Activated CD4-positive, alpha-beta T cell treated with anti-CD3 and anti-CD28 coated beads, Interleukin-2, Interleukin-6, amounts not matched to agents 100 ng/mL and 50 ng/mL, durations not matched to agents 16 hours and 8 hours (primary cell): ENCODE measurements around the gene CHST13.
A peak's percentile ranks its signal among the peaks of the same experiment; 100 is the strongest.
"Not testable (repeated sequence)": the region's sequence is repeated elsewhere in the genome, so short reads cannot be mapped to it uniquely, and the experiment has no call there.

Experiments used
- DNase-seq: peaks from one replicate; pipeline ENCODE4 v3.0.0-alpha.2; 2020

CHST13 gene

DNA sequence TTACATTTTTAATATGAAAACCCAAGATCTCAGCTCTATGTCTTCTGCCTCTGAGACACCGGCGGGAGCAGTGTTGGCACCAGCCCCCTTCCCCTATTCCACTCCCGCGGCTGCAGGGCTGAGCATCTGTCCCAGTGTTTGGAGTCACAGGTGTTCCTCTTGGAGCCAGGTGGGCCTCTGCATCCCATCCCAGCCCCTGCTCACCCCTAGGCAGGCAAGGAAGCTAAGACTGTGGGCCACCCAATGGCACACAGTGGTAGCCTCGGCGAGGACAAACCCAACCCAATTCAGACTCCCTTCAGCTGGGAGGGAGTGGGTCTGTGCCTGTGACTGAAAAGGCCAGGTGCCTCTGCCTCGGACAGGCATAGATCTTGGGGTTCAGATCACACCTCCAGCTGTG lies 3.1 kb downstream of the CHST13 start:
- DNase-seq, result no peak

DNA sequence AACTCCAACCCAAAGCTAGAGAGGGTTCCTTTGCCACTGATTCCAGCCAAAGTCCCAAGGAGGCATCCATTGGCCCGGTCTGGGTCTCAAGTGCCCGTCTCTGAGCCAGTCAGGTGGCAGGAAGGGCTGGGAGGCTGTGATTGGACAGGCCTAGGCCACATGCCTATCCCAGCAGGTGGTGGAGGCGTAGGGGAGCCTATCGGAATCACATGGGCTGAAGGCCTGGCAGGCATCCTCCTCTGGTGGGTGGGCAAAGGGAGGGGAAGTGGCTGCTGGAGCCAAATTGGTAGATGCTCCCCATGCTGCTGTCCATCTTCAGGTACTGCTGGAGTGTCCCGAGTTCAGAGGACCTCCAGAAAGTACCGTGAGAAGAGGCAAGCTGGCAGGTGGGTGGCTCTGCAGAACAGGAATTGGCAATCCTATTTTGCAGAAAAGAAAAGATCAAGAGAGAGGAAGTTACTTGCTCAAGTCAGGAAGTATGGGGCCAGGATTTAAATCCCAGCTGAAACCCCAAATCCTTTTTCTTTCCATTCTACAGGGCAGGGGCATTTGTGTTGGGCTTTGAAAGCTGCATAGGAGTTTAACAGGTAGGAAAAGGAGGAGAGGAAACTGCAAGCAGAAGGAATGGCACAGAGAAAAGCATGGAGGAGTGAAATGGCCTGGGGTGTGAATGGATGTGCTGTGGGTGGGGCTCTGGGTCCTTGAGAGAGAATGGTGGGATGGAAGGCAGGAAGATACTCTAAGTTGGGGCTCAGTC lies 3.7 kb downstream of the CHST13 start:
- DNase-seq, result no peak

DNA sequence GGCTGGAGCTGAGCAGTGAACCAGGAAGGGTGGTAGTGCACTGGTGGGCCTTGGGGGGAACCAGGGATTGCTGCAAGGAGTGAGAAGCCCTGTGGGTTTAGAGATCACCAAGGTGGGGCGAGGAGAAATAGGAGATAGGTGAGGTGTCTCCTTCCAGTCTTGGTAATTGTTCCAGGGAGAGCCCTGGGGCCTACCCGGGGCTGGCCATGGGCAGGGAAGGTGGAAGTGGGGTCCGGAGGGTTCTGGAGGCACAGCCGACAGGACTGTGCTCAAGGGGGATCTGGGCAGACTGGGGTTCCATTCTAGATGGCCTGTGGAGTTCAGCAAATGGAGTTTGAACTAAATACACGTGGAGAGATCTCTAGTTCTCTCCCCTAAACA lies 4.5 kb downstream of the CHST13 start:
- DNase-seq, result no peak

DNA sequence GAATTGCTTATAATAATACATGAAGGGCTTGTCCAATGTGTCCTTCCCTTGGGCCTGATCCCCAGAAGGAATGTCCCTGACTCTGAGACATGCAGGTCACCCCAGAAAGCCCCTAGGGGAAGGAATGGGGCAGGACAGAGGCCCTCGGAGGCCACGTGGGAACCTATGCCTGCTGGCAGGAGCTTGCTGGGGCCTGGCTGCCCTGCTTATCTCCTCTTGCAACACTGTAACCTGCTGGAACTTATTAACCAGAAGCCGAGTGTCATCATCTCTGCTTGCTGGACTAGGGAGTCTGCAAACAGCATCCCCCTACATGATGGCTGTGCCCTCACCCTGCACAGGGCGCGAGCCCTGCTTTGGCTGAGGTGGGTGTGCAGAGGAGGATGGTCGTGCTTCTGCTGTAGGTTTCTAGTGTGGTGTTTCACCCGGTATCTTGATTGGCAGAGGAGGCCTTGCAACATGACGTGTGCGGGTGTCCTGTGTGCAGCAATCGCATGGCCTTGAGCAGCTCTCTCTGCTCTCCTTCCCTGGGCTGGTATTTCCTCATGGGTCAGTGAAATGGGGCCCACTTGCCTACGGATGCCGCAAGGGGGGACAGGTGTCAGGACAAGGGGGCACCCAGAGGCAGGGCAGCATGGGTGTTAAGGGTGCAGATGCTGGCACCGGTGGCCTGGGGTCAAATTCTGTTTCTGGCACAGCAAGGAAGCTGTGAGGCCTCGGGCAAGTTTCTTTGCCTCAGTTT lies 5.0 kb downstream of the CHST13 start:
- DNase-seq, result no peak

DNA sequence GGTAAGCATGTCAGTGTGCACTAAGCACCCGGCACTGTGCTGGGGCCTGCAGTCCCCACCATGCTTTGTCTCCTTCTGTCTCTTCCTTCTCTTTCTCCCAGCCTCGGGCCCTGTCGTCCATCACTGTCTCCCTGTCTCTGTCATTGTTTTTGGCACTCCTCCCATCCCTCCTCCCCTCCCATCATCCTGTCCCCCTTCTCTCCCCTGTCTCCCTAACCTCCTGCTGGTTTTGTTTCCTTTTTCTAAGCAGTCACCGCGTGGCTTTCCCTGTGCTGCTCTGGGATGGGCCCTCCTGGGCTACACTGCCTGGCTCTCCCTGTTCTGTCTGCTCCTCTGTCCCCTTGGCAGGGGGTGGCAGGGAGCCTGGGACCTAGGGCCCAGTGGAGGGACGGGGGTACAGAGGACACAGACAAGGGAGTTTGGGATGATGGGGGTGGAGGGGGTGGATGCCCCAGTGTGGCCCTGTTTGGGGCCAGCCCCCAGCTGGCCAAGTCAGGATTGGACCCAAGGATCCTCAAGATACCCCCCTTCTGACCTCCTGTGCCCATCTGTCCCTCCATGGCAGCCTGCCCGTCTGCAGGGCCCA lies 5.7 kb downstream of the CHST13 start:
- DNase-seq, result no peak

DNA sequence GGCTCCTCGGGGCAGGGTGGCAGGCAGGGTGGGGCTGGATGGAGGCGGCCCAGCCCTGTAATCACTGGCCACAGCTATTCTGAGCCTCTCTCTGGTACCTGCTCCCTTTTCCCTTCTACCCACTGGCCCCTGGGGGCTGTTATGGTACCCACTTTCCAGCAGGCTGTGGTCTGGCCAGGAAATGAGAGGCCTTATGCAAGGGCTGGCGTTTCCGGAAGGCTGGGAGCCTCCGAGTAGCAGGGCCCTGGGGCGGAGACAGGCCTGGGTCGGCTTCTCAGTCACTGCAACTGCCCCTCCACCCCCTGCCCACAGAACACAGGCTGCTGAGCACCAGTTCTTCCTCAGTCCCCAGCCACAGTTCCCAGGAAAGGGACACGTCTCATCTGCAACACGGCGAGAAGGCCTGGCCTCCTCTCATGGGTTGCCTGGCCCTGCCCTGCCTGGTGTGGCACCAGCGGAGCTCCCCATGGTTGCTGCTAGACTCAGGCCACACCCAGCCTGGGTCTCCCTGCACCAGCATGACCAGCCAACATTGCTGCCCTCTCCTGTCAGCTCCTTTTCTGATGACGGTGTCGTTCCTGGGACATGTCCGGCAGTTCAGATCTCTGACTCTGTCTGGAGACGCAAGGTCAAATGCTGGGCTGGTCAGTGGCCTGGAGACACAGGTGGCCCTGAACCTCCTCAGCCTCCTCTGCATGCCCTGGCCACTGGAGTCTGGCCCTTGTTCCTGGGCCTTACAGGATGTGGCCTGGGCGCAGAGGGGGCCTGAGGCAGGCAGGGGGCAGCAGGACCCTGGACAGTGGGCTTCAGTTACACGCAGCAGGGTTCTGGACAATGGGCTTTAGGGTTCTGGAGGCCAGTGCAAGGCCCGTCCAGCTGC lies 6.5 kb downstream of the CHST13 start:
- DNase-seq, result peak; percentile 28

DNA sequence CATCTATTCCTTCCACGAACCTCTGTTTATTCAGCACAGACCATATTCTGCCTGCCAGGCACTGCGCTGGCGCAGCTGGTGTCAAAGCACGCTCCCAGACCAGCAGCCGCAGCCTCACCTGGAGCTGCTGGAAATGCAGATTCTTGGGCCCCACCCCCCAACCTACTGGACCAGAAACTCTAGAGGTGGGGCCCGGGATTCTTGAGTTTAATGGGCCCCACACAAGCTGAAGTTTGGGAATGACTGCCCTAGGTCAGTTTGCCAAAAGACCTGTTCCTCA lies 7.0 kb downstream of the CHST13 start:
- no peak for DNase-seq

DNA sequence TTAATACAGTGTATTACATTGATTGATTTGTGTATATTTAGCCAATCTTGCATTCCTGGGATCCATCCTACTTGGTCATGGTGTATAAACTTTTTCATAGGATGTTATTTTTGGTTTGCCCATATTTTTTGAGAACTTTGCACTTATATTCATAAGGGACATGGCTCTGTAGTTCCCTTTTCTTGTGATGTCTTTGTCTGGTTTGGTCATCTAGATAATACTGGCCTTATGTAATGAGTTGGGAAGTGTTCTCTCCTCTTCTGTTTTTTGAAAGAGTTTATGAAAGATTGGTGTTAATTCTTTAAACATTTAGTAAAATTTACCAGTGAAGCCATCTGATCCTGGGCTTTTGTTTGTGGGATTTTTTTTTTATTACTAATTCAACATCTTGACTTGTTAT lies 9.6 kb downstream of the CHST13 start:
- no peak for DNase-seq

DNA sequence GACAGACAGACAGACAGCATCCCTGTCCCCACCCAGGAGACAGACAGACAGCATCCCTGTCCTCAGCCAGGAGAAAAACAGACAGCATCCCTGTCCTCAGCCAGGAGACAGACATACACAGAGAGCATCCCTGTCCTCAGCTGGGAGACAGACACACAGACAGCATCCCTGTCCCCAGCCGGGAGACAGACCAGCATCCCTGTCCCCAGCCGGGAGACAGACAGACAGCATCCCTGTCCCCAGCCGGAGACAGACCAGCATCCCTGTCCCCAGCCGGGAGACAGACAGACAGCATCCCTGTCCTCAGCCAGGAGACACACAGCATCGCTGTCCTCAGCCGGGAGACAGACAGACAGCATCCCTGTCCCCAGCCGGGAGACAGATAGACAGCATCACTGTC lies 10.8 kb downstream of the CHST13 start:
- DNase-seq, result not testable (repeated sequence)

DNA sequence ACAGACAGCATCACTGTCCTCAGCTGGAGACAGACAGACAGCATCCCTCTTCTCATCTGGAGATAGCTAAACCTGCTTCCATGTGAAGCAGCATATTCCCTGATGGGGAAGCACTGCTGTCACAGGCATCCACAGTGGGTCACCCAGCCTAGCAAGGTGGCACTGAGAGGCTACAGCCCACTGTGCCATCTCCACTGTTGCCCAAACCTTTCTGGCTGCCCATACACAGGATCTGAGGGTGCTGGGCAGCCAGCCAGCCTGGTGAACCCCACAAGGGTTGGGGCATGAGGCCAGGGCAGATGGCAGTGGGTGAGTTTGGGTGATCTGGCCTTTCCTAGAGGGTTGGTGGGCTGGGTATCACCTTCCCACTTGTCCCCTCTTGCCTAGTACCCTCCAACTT lies 11.7 kb downstream of the CHST13 start:
- DNase-seq, result no peak

DNA sequence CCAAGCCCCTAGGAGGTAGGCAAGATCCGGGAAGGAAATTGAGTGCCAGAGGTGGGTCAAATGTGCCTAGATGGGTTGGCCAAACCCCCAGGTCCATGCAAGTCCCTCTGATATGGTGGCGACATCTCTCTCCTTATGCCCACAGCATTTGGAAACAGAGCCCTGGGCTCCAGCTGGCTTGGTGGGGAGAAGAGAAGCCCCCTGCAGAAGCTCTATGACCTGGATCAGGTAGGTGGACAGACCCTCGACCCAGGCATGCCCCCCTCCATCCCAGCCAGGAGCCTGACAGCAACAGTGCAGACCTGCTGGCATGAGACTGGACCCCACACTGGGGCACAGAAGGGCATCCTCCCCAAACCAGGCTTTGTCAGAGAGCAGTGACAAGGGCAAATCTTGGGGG lies 12.2 kb downstream of the CHST13 start:
- DNase-seq, result no peak

DNA sequence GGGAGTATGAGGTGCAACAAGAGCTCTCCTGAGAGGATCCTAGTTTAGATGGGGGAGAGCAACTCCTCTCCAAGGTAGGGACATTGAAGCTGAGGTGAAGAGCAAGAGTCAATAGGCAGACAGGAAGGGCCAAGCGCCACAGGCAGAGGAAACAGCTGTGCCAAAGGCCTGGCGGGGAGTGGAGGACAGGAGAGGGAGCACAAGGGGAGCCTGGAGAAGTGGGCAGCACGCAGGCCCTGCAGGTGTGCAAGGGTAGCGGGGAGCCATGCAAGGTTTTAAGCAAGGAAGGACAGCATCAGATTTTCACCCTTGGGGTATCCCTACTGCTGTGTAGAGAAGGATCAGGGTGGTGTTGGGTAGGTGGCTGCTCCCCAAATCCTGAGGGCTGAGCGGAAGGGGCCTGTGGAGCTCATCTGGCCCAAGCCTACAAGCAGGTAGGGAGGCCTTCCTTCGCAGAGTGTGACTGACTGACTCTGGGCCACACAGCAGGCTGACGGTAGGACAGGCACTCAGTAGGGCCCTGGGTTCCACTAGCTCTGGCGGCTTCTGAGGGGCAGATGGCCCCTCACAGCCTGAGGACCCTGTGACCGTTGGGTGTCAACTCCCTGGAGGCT lies 13.3 kb downstream of the CHST13 start:
- DNase-seq, result no peak

DNA sequence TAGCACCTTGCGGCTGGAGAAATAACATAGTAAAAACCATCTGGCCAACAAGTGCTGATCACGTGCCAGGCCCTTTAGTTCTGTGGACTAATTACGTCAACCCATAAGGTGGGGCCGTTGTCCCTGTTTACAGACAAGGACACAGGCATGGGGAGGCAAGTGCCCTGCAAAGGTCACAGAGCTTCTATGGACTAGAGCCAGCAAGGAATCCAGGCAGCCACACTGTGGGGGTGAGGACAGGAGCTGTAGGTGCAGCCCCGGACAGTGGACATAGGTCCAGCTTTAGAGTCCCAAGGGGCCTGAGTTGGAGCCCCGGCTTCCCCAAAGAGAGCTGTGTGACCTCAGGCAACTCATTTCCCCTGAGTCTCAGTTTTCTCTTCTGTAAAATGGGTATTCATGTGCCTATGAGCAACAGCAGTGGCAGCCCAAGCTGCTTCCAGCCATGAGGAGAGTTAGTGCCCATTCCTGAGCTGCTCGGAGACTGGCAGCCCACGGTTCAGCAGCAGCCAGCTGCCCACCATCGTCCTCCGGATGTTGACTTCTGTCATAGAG lies 13.9 kb downstream of the CHST13 start:
- DNase-seq, result no peak

DNA sequence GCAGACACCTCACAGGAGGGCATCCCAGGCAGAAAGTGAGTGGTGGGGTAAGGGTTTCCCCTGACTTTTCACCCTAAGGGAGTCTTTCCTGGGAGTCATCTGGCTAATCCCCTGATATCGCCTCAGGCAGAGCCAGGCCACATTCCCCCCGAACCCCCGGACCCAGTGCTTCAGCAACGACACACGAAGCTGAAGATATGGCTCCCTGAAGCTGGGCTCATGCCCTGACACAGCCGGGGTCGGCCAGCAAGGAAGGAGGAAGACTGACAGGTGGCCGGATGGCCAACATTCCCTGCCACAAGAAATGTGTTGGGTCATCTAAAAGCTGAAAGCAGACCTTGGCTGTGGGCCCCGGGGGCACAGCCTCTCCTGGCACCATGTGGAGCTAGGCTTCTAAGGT lies 14.4 kb downstream of the CHST13 start:
- DNase-seq, result no peak

DNA sequence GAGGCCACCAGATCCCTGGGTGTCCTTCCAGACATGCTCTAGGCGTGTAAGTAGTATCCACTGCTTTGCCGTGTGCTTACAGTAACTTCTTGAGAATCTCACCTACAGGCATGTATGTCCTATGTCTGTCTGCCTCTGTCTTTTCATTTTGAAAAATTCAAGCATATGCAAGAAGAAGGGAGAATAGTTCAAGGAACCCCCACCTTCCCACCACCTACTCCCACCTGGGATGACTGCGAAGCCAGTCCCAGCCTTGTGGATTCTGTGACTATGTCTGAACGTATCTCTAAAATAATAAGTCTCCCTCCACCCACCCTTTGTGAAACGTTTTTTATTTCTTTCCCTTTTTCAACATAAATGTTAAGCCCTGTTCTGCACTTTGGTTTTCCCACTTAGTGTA lies 15.0 kb downstream of the CHST13 start:
- no peak for DNase-seq

DNA sequence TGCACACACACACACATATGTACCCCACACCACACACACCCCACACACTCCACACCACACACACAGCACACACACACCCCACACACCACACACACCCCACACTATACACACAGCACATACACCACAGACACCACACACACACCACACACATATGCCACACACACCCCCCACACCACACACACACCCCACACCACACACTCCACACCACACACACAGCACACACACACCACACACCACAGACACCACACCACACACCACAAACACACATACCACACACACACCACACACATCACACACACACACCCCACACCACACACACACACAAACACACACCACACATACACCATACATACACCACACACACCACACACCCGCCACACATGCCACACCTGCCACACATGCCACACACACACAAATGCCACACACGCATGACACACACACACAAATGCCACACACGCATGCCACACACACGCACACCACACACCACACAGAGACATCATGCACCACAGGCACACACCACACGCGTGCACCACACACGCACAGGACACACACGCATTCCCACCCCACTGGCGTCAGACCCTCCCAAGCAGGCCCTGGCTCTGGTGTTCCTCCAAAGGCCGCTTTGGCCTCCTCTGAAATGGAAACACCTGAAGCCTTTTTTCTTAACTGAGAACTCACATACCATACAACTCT lies 15.7 kb downstream of the CHST13 start:
- no peak for DNase-seq

DNA sequence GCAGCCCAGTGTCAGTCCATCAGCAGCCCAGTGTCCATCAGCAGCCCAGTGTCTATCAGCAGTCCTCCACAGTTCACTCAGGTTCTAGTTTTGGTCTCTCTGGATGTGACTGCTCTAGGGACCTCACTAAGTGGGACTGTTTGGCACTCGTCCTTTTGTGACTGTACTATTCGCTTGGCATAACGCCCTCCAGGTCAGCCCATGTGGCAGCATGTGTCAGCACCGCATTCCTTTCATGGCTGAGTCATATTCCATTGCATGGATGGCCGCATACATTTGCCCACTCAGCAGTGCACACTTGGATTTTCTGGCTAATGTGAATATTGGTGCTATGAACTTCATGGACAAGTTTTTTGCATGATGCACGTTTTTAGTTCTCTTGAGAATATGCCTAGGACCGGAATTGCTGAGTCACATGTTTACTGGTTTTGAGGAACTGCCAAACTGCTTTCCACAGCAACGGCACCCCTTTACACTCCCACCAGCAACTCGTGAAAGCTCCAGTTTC lies 16.4 kb downstream of the CHST13 start:
- DNase-seq, result peak; percentile 18

DNA sequence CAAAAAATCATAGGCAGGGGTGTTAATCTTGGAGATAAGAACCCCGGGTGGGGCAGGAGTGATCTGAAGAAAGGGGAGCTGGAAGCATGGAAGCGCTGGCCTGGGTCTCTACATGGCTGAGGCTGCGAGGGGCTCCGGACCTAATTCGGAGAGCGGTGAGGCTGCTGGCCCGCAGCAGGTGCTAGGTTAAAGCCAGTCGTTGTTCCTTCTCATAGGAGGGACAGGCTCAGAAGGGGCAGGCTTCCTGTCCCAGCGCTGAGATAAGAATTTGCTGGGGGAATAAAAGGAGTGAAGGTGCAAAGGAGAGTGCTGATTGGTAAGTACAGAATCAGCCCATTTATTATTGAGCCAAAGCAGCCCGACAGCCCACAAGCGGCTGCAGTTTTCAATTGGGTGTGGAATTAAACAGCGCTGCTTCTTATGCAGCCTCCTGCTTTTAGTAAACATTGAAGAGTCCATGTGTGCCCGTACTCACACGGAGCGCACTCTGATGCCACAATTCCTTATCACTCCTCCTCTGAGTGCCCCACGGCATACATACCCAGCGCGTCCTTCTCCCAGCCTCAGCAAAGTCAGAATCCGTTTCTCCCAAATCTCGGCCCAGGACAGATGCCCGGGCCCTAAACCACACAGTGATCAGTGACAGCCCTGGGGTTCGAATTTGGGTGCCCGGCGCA lies 17.1 kb downstream of the CHST13 start:
- DNase-seq, result no peak

DNA sequence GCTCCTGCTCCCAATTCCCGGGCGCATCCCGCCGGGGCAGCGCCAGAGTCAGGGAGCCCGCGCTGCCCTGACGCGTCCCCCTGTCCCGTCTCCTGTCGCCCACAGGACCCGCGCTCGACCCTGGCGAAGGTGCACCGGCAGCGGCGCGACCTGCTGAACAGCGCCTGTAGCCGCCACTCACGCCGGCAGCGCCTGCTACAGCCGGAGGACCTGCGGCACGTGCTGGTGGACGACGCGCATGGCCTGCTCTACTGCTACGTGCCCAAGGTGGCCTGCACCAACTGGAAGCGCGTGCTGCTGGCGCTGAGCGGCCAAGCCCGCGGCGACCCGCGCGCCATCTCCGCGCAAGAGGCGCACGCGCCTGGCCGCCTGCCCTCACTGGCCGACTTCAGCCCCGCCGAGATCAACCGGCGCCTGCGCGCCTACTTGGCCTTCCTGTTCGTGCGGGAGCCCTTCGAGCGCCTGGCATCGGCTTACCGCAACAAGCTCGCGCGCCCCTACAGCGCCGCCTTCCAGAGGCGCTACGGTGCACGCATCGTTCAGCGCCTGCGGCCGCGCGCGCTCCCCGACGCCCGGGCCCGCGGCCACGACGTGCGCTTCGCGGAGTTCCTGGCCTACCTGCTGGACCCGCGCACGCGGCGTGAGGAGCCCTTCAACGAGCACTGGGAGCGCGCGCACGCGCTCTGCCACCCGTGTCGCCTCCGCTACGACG lies 17.8 kb downstream of the CHST13 start:
- no peak for DNase-seq
